ENCODE data around the gene LMX1B. TPM values are rescaled to one million over a fixed set of nuclear protein-coding genes. Genes with fewer than 3 reads are reported as not detected.

The LMX1B gene
- total and polyA plus RNA-seq, 2 donors (not counting 1 experiment from before 2014, with no cell fraction given): not detected

DNA sequence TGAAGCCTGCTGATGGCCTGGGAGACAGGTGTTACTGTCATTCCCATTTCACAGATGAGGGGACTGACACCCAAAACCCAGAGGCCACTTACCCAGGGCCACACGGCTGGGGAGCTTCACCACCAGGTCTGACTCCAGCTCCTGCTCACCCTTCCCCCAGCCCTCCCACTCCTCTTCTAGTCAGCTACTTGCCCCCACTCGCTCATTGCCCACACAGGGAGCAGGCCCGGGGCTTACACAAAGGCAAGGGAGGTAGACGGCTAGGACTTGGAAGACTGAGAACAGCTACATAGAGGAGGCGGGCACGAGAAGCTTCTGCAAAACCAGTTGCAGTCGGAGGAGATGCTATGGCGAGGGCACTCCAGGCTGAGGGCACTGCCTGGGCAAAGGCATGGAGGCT, 21.3 kb downstream of the LMX1B start:
- Histone ChIP-seq H3K27me3 (ENCODE audit: control insufficient read depth, insufficient read depth, low read length) (peaks cover 19% of the 10 kb centered on the region), H3K4me3 (replicated peaks in 1 of 4; ENCODE audit: control extremely low read depth in 1 of 4, insufficient read depth in 1 of 4, low read depth in 3 of 4, low read length in 4 of 4) (no peak overlapping the region), H4K20me1 (ENCODE audit: control insufficient read depth, extremely low read depth, insufficient read depth, low read length) (no peaks in the 10 kb centered on the region), H3K9ac (ENCODE audit: insufficient read depth, low read length) (no peak overlapping the region), H3K79me2 (ENCODE audit: control insufficient read depth, insufficient read depth, low read length) (no peaks in the 10 kb centered on the region), H3K4me2 (ENCODE audit: extremely low read depth, insufficient read depth, low read length) (no peak overlapping the region), H3K4me1 (ENCODE audit: control insufficient read depth, extremely low read depth, insufficient read depth, low read length) (no peaks in the 10 kb centered on the region), H2AFZ (ENCODE audit: low read length) (no peak overlapping the region), H3K27ac (ENCODE audit: insufficient read depth, low read length) (no peak overlapping the region), H3K9me3 (ENCODE audit: control insufficient read depth, insufficient read depth, low read depth, low read length) (no peaks in the 10 kb centered on the region), H3K36me3 (ENCODE audit: control insufficient read depth, insufficient read depth, low read length) (no peaks in the 10 kb centered on the region)
- DNase-seq (ENCODE audit: low read depth in 2 of 2): no peak
- TF ChIP-seq EZH2 (IDR thresholded peaks at IDR 0.05; ENCODE audit: low read length, missing control alignments): no peak

DNA sequence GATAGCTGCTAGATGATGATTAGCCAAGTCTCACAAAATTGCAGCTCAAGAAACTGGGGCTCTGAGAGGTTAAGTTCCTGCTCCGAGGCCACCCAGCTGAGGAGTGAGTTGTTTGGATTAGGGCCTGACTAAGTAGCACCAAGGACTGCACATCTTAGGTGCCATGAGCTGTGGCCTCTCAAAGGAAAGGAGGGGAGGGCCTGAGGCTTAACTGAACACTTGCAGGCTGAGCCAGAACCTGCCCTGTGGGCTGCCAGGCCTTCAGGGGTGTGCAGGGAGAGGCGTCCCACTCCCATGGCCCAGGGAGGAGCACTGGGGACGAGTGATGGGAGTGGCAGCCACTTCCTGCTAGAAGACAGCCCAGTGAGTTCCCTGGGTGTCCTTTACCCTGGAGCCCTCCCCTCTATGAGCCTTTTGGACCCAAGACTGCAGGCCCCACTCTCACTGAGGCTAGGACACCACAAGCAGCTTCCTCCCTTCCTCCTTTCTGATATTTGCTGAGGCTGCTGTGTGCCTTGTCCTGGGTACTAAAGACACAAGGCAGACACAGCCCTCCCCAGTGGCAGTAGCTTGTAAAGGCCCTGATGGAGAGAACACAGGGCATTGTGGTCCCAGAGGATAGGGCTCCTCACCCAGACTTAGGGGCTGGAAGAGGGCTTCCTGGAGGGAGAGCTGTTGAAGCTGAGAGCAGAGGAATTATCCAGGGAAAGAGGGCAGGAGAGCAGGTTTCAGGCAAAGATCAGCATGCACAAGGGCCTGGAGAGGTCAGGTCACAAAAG, 22.1 kb downstream of the LMX1B start:
- Histone ChIP-seq H2AFZ (ENCODE audit: low read length) (no peak overlapping the region), H3K4me3 (replicated peaks in 1 of 4; ENCODE audit: control extremely low read depth in 1 of 4, insufficient read depth in 1 of 4, low read depth in 3 of 4, low read length in 4 of 4) (no peak overlapping the region), H3K4me1 (ENCODE audit: control insufficient read depth, extremely low read depth, insufficient read depth, low read length) (no peaks in the 10 kb centered on the region), H3K27me3 (ENCODE audit: control insufficient read depth, insufficient read depth, low read length) (peaks cover 24% of the 10 kb centered on the region), H4K20me1 (ENCODE audit: control insufficient read depth, extremely low read depth, insufficient read depth, low read length) (no peaks in the 10 kb centered on the region), H3K36me3 (ENCODE audit: control insufficient read depth, insufficient read depth, low read length) (no peaks in the 10 kb centered on the region), H3K4me2 (ENCODE audit: extremely low read depth, insufficient read depth, low read length) (no peak overlapping the region), H3K79me2 (ENCODE audit: control insufficient read depth, insufficient read depth, low read length) (no peaks in the 10 kb centered on the region), H3K9ac (ENCODE audit: insufficient read depth, low read length) (no peak overlapping the region), H3K9me3 (ENCODE audit: control insufficient read depth, insufficient read depth, low read depth, low read length) (no peaks in the 10 kb centered on the region), H3K27ac (ENCODE audit: insufficient read depth, low read length) (no peak overlapping the region)
- DNase-seq (ENCODE audit: low read depth in 2 of 2): no peak
- no peak for TF ChIP-seq EZH2 (IDR thresholded peaks at IDR 0.05; ENCODE audit: low read length, missing control alignments)
- TF ChIP-seq, protein P1, sequence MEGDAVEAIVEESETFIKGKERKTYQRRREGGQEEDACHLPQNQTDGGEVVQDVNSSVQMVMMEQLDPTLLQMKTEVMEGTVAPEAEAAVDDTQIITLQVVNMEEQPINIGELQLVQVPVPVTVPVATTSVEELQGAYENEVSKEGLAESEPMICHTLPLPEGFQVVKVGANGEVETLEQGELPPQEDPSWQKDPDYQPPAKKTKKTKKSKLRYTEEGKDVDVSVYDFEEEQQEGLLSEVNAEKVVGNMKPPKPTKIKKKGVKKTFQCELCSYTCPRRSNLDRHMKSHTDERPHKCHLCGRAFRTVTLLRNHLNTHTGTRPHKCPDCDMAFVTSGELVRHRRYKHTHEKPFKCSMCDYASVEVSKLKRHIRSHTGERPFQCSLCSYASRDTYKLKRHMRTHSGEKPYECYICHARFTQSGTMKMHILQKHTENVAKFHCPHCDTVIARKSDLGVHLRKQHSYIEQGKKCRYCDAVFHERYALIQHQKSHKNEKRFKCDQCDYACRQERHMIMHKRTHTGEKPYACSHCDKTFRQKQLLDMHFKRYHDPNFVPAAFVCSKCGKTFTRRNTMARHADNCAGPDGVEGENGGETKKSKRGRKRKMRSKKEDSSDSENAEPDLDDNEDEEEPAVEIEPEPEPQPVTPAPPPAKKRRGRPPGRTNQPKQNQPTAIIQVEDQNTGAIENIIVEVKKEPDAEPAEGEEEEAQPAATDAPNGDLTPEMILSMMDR (conservative IDR thresholded peaks at IDR 0.05 in 1 of 2, IDR thresholded peaks at IDR 0.05 in 1 of 2; ENCODE audit: low read depth in 1 of 2, low read length in 2 of 2): no peak

DNA sequence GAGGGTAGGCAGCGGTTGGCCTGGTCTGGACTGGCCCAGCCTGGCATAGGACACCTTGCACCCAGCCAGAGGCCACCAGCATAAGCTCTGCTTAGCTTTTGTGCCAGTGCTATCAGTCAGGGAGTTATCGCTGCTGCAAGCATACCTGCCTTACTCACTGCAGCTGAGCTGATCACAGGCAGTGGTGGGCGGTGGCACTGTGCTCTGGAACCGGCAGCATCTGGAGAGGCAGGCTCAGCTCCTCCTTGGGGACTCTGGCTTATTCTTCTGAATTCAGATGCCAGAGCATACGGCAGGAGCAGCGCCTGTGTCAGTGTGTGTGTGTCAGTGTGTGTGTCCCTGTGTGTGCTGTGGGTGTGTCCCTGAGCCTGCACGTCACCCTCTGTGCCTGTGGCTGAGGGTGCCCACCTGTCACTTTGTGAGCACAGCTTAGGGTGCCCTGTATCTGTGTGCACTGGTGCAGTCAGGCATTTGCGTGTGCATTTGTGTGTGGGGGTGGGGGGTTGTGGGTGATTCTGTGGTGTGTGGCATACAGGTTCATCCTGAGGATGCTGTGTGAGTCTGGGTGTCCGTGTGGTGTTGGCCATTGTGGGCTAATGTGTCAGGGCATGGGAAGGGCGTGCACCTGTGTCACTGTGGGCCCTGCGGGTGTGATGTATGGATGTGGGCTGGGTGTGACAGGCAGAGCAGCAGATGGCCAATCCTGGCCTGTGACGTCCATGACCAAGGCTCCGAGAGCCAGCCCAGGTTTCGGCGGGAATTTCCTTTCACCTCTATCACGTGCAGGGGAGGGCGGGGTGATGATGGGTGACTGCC, 23.5 kb downstream of the LMX1B start:
- Histone ChIP-seq H3K79me2 (ENCODE audit: control insufficient read depth, insufficient read depth, low read length) (no peaks in the 10 kb centered on the region), H3K27me3 (ENCODE audit: control insufficient read depth, insufficient read depth, low read length) (peaks cover 29% of the 10 kb centered on the region), H3K4me3 (replicated peaks in 1 of 4; ENCODE audit: control extremely low read depth in 1 of 4, insufficient read depth in 1 of 4, low read depth in 3 of 4, low read length in 4 of 4) (no peak overlapping the region), H3K4me1 (ENCODE audit: control insufficient read depth, extremely low read depth, insufficient read depth, low read length) (no peaks in the 10 kb centered on the region), H3K4me2 (ENCODE audit: extremely low read depth, insufficient read depth, low read length) (no peak overlapping the region), H2AFZ (ENCODE audit: low read length) (no peak overlapping the region), H3K9ac (ENCODE audit: insufficient read depth, low read length) (no peak overlapping the region), H3K9me3 (ENCODE audit: control insufficient read depth, insufficient read depth, low read depth, low read length) (no peaks in the 10 kb centered on the region), H4K20me1 (ENCODE audit: control insufficient read depth, extremely low read depth, insufficient read depth, low read length) (no peaks in the 10 kb centered on the region), H3K27ac (ENCODE audit: insufficient read depth, low read length) (no peak overlapping the region), H3K36me3 (ENCODE audit: control insufficient read depth, insufficient read depth, low read length) (no peaks in the 10 kb centered on the region)
- DNase-seq (ENCODE audit: low read depth in 2 of 2): no peak
- TF ChIP-seq, protein P1 (conservative IDR thresholded peaks at IDR 0.05 in 1 of 2, IDR thresholded peaks at IDR 0.05 in 1 of 2; ENCODE audit: low read depth in 1 of 2, low read length in 2 of 2): no peak
- no peak for TF ChIP-seq EZH2 (IDR thresholded peaks at IDR 0.05; ENCODE audit: low read length, missing control alignments)
